D341Med (cell line): ENCODE results near the gene RBMY1B.
"Not testable (repeated sequence)": the region's sequence is repeated elsewhere in the genome, so short reads cannot be mapped to it uniquely, and the experiment has no call there.

ENCODE experiments used
- DNase-seq: peaks from one replicate; pipeline ENCODE4 v3.0.0; 2012; ENCODE audit warnings: low spot score

The RBMY1B gene

GRCh38 chrY:21511038-21511437 lies at the start of gene RBMY1B:
RBMY1B (plus strand) TSS chrY:21511338; CDS start chrY:21513351, 2,013 bp downstream.
- not testable (repeated sequence) for DNase-seq

- DNase-seq = not testable (repeated sequence)
Measured at GRCh38 chrY:21462915-21463314, 48.2 kb upstream of the RBMY1B start.

- no peak for DNase-seq
Measured at GRCh38 chrY:21482967-21483366, 28.2 kb upstream of the RBMY1B start.

GRCh38 chrY:21534579-21534978 lies 23.4 kb downstream of the RBMY1B start, which contains the start of gene RBMY1A1:
RBMY1A1 (plus strand) TSS chrY:21534879; CDS start chrY:21536892, 2,013 bp downstream.
- DNase-seq = not testable (repeated sequence)

- not testable (repeated sequence) for DNase-seq
Measured at GRCh38 chrY:21559316-21559984, 48.3 kb downstream of the RBMY1B start.
